ENCODE results near the gene TBCEL.

The TBCEL gene

DNA sequence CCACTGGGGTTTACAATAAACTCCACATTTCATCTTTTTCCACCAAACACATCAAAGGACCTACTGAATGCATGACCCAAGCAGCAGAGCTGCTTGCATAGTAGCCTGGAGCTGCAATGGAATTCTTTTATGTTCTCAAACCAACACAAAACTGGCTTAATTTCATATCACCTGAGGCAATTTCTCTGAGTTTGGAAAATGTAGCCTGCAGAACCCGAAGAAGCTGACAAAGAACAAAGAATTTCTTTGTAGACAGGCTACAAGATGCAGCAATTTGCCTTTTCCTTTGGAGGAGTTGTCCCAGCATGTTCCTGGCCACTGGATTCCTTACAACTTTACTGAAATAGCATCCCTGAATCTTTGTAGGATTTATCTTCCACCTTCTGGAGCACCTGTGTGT, 71.7 kb downstream of the TBCEL start:
- Histone ChIP-seq H3K27me3 (ENCODE audit: control insufficient read depth, insufficient read depth, low read length) (no peaks in the 10 kb centered on the region), H3K4me3 (ENCODE audit: low read depth, low read length) (no peak overlapping the region), H3K9me3 (ENCODE audit: control insufficient read depth, insufficient read depth, low read length) (no peaks in the 10 kb centered on the region), H3K9ac (ENCODE audit: low read depth, low read length) (no peak overlapping the region), H3K4me1 (ENCODE audit: control insufficient read depth, insufficient read depth, low read length) (peaks cover 7% of the 10 kb centered on the region), H3K36me3 (ENCODE audit: control insufficient read depth, insufficient read depth, low read length) (no peaks in the 10 kb centered on the region)

DNA sequence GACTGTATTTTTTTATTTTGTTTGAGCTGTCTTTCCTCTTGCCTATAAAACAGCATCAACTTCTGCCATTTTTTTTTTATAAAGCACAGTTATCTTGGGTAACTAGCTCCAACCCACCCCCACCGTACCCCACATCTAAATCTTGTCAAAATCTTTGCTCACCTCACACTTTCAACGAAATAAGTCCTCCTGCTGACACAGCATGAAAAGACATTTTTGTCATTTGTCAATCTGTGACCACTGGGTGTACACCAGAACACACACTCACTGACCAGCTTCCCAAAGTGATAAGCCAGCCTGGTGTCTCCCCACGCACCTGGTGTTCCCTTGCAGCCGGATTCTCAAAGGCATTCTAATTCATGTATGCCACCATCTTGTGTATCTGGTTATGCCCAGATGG, 75.5 kb downstream of the TBCEL start:
- Histone ChIP-seq H3K27me3 (ENCODE audit: control insufficient read depth, insufficient read depth, low read length) (no peaks in the 10 kb centered on the region), H3K9me3 (ENCODE audit: control insufficient read depth, insufficient read depth, low read length) (no peaks in the 10 kb centered on the region), H3K4me1 (ENCODE audit: control insufficient read depth, insufficient read depth, low read length) (peaks cover 20% of the 10 kb centered on the region), H3K9ac (ENCODE audit: low read depth, low read length) (no peak overlapping the region), H3K36me3 (ENCODE audit: control insufficient read depth, insufficient read depth, low read length) (no peaks in the 10 kb centered on the region), H3K4me3 (ENCODE audit: low read depth, low read length) (no peak overlapping the region)

DNA sequence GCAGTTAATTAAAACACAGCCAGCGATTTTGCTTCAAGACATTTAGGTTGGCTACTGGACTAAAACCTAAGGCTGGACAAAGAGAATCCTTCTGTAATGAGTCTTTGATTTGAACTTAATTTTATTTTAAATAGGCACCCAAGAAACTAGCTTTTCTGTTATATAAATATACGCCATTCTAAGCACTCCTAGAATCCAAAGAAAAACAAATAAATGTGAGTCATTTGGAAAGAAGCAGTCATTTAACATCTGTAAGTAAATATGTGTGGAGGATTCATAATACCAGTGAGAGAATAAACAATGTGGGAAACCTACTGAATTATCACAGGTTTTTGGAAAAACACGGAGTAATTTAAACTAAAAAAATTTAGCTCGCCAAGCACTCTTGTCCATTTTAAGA, 76.0 kb downstream of the TBCEL start:
- H3K36me3 ChIP-seq (ENCODE audit: control insufficient read depth, insufficient read depth, low read length): no peaks in the 10 kb centered on the region
- no peaks in the 10 kb centered on the region for H3K27me3 ChIP-seq (ENCODE audit: control insufficient read depth, insufficient read depth, low read length)
- H3K4me1 ChIP-seq (ENCODE audit: control insufficient read depth, insufficient read depth, low read length): peaks cover 20% of the 10 kb centered on the region
- no peak overlapping the region for H3K4me3 ChIP-seq (ENCODE audit: low read depth, low read length)
- H3K9ac ChIP-seq (ENCODE audit: low read depth, low read length): no peak overlapping the region
- H3K9me3 ChIP-seq (ENCODE audit: control insufficient read depth, insufficient read depth, low read length): no peaks in the 10 kb centered on the region

DNA sequence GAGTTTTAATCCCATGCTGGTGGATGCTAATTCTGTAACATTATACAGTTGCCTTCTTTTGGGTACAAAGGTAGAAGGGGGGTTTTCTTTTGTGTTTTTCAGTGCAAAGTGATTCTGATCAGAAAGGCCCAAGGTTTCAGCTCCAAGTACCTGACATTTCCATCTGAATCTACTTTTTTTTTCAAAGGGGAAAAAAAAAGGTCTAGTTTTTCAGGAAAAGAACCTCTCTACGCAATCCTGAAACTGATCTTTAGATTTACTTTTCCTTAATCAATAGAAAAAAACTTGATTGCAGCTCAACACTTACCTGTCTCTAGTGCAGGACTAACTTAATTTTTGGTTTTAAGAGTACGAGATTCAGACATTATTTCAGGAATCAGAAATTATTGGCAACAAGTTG, 77.0 kb downstream of the TBCEL start, which contains the start of gene TECTA:
Gene TECTA, plus strand, starts transcription at position 301 of the 400 bp plus-strand sequence. CDS start 1,423 bp downstream, outside the sequence.
- H3K4me3 ChIP-seq (ENCODE audit: low read depth, low read length): no peak within 1 kb of the TSS
- H3K4me1 ChIP-seq (ENCODE audit: control insufficient read depth, insufficient read depth, low read length): peaks cover 20% of the 10 kb centered on the region
- no peaks in the 10 kb centered on the region for H3K27me3 ChIP-seq (ENCODE audit: control insufficient read depth, insufficient read depth, low read length)
- H3K9ac ChIP-seq (ENCODE audit: low read depth, low read length): no peak within 1 kb of the TSS
- no peaks in the 10 kb centered on the region for H3K36me3 ChIP-seq (ENCODE audit: control insufficient read depth, insufficient read depth, low read length)
- no peaks in the 10 kb centered on the region for H3K9me3 ChIP-seq (ENCODE audit: control insufficient read depth, insufficient read depth, low read length)

DNA sequence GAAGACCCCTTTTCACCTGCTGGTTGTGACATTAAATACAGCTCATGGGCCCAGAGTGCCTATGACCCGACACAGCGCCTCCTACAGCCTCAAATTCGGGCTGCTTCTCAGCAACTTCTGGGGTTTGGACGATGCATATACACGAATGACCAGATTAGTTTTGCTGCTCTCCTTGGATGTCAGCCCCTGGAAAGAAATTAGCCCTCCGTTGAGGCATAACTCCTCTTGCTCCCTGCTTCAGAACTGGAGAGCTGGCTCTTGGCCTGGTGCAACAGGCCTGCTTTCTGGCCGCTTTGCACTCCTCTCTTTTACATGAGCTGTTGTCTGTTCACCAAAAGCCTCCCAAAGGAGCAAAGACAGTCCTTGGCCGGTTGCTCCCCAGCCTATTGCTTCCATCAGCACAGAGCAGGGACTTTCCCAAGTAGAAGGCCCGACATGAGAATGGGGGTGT, 80.4 kb downstream of the TBCEL start:
- no peak overlapping the region for H3K4me3 ChIP-seq (ENCODE audit: low read depth, low read length)
- H3K9ac ChIP-seq (ENCODE audit: low read depth, low read length): no peak overlapping the region
- no peaks in the 10 kb centered on the region for H3K27me3 ChIP-seq (ENCODE audit: control insufficient read depth, insufficient read depth, low read length)
- H3K9me3 ChIP-seq (ENCODE audit: control insufficient read depth, insufficient read depth, low read length): no peaks in the 10 kb centered on the region
- H3K4me1 ChIP-seq (ENCODE audit: control insufficient read depth, insufficient read depth, low read length): peaks cover 20% of the 10 kb centered on the region
- H3K36me3 ChIP-seq (ENCODE audit: control insufficient read depth, insufficient read depth, low read length): no peaks in the 10 kb centered on the region

DNA sequence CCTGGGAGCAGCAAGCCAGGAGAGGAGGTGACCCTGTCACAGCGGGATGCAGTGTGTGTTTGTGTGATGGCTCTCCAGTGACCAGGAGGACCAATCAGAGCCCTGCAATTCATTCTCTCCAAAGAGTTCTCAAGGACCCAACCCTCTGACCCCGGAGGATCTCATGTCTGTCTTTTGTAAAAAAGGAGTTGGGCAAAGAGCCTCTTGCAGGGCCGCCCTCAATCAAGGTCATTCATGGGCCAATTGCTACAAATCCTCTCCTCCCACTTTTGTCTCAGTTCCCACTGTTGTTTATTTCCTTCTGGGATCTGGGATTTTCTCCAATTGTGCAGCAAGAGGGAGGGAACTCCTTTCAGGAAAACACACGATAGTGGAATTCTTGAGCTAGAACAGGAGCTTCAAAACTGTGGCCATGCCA, 81.2 kb downstream of the TBCEL start:
- H3K9me3 ChIP-seq (ENCODE audit: control insufficient read depth, insufficient read depth, low read length): no peaks in the 10 kb centered on the region
- H3K4me1 ChIP-seq (ENCODE audit: control insufficient read depth, insufficient read depth, low read length): peaks cover 17% of the 10 kb centered on the region
- no peaks in the 10 kb centered on the region for H3K27me3 ChIP-seq (ENCODE audit: control insufficient read depth, insufficient read depth, low read length)
- no peaks in the 10 kb centered on the region for H3K36me3 ChIP-seq (ENCODE audit: control insufficient read depth, insufficient read depth, low read length)
- H3K4me3 ChIP-seq (ENCODE audit: low read depth, low read length): no peak overlapping the region
- no peak overlapping the region for H3K9ac ChIP-seq (ENCODE audit: low read depth, low read length)

DNA sequence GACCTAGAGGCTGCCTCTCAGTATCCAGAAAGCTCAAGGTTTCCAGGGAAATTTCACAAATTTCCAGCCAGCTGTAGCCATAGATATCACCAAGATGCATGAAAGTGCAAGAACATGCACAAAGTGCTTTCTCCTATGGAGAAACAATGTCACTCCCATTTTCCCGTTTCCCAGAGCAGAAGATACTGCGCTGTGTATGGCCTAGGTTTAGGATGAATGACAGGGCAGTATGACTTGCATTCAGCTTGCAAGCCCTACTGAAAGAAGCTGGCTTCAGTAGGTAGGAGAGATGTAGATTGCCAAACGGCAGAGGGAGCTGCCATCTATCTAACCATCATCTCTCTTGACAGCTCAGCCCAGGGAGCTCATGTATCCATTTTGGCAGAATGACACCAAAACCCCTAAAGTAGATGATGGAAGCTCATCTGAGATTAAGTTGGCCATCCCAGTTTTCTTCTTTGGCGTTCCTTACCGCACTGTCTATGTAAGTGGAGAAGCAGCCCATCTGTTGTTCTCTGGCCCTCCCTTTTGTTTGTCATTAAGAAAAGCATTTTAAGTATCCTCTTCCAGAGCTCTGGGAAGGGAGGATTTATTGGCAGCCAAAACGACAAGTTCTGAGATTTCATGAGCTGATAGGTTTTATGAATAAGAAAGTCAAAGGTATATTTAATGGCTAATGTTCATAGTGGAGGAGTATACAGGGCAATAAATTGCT, 81.7 kb downstream of the TBCEL start:
- no peaks in the 10 kb centered on the region for H3K27me3 ChIP-seq (ENCODE audit: control insufficient read depth, insufficient read depth, low read length)
- no peaks in the 10 kb centered on the region for H3K9me3 ChIP-seq (ENCODE audit: control insufficient read depth, insufficient read depth, low read length)
- H3K4me3 ChIP-seq (ENCODE audit: low read depth, low read length): no peak overlapping the region
- no peak overlapping the region for H3K9ac ChIP-seq (ENCODE audit: low read depth, low read length)
- peaks cover 13% of the 10 kb centered on the region for H3K4me1 ChIP-seq (ENCODE audit: control insufficient read depth, insufficient read depth, low read length)
- no peaks in the 10 kb centered on the region for H3K36me3 ChIP-seq (ENCODE audit: control insufficient read depth, insufficient read depth, low read length)

DNA sequence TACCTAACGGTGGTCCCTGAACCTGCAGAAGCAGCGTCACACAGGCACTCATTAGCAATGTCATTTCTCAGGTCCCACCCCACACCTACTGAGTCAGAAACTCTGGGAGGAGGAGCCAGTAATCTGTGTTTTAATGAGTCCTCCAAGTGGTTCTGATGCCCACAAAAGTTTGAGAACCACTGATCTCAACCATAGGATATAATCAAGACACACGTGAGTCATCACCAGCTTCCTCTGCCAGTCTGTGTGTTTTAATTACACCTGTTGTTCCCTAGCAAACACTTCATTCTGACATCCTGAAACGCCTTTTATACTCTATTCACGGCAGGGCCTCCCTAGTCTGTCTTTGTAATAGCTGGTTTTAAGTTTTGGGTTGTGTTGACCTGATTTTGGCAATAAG, 82.9 kb downstream of the TBCEL start:
- H3K9ac ChIP-seq (ENCODE audit: low read depth, low read length): no peak overlapping the region
- H3K4me3 ChIP-seq (ENCODE audit: low read depth, low read length): no peak overlapping the region
- no peaks in the 10 kb centered on the region for H3K9me3 ChIP-seq (ENCODE audit: control insufficient read depth, insufficient read depth, low read length)
- no peaks in the 10 kb centered on the region for H3K36me3 ChIP-seq (ENCODE audit: control insufficient read depth, insufficient read depth, low read length)
- no peaks in the 10 kb centered on the region for H3K27me3 ChIP-seq (ENCODE audit: control insufficient read depth, insufficient read depth, low read length)
- H3K4me1 ChIP-seq (ENCODE audit: control insufficient read depth, insufficient read depth, low read length): peaks cover 3% of the 10 kb centered on the region

DNA sequence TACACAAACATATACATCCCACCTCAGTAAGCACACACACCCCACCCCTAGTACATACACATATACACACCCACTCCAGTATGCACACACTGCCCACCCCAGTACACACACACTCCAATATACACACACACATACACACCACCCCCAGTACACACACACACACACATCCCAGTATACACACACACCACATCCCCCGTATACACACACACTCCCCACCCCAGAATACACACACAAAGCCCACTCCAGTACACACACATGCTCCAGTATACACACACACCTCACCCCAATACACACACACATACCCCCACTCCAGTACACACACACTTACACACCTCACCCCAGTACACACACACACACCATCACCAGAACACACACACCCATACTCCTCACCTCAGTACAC, 84.5 kb downstream of the TBCEL start:
- H3K27me3 ChIP-seq (ENCODE audit: control insufficient read depth, insufficient read depth, low read length): no peaks in the 10 kb centered on the region

DNA sequence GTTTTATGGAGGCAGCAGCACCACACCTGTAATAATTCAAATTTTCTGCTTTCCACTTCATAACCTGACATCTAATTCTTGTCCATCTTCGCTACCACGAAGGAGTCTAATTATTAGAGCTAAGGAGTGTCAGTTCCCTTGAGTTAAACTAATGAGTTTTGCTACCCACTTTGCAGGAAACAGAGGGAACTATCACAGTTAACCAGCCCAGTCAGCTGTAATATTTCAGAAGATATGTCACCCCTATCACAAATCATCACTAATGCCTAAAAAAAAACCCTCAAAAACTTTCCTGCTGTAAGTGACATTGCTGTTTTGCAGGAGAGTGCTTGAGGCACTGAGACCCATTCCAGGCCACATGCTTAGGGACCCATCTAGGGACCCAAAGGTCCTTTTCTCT, 85.6 kb downstream of the TBCEL start:
- no peak overlapping the region for H3K9ac ChIP-seq (ENCODE audit: low read depth, low read length)
- H3K4me1 ChIP-seq (ENCODE audit: control insufficient read depth, insufficient read depth, low read length): no peaks in the 10 kb centered on the region
- no peaks in the 10 kb centered on the region for H3K9me3 ChIP-seq (ENCODE audit: control insufficient read depth, insufficient read depth, low read length)
- no peaks in the 10 kb centered on the region for H3K27me3 ChIP-seq (ENCODE audit: control insufficient read depth, insufficient read depth, low read length)
- H3K36me3 ChIP-seq (ENCODE audit: control insufficient read depth, insufficient read depth, low read length): no peaks in the 10 kb centered on the region
- H3K4me3 ChIP-seq (ENCODE audit: low read depth, low read length): no peak overlapping the region

More for the DNA sequence above, 84.5 kb downstream of the TBCEL start:
- Histone ChIP-seq H3K4me1 (ENCODE audit: control insufficient read depth, insufficient read depth, low read length) (no peaks in the 10 kb centered on the region), H3K9ac (ENCODE audit: low read depth, low read length) (no peak overlapping the region), H3K4me3 (ENCODE audit: low read depth, low read length) (no peak overlapping the region), H3K36me3 (ENCODE audit: control insufficient read depth, insufficient read depth, low read length) (no peaks in the 10 kb centered on the region), H3K9me3 (ENCODE audit: control insufficient read depth, insufficient read depth, low read length) (no peaks in the 10 kb centered on the region)

DNA sequence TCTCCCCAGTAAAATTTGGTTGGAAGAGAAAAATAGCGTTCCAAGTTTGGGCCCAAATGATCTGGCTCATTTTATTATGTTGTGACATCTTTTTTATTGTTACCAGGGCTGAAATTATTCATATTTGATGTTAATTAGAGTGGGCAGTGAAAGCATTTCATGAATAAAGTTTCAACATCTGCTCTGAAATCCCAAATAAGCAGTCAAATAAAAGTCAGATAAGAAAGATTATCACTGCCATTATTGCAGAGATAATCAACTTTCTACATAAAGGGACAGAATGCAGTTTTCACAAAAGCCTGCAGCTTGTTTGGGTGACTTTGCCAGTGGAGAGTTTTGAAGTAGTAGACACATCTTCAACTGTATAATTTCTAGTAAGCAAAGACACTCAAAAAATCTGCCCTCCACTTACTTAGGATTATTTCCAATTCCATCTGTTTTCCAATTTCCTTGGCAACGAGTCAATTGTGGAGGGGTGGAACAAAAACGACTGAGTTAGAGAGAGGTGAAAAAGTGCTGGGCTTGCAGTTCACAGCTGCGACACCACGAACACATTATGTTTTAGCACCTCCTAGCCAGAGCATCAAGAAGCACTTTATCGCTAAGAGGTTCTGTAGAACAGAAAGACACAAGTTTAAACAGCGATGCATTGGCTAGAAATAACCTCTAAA, 86.1 kb downstream of the TBCEL start:
- no peaks in the 10 kb centered on the region for H3K36me3 ChIP-seq (ENCODE audit: control insufficient read depth, insufficient read depth, low read length)
- no peaks in the 10 kb centered on the region for H3K27me3 ChIP-seq (ENCODE audit: control insufficient read depth, insufficient read depth, low read length)
- no peaks in the 10 kb centered on the region for H3K9me3 ChIP-seq (ENCODE audit: control insufficient read depth, insufficient read depth, low read length)
- H3K4me3 ChIP-seq (ENCODE audit: low read depth, low read length): no peak overlapping the region
- H3K9ac ChIP-seq (ENCODE audit: low read depth, low read length): no peak overlapping the region
- no peaks in the 10 kb centered on the region for H3K4me1 ChIP-seq (ENCODE audit: control insufficient read depth, insufficient read depth, low read length)
